BLaER1 treated with 17β-estradiol and CSF1 and Interleukin-3, amounts not matched to agents 10 nM and 100 nM (cell line): ENCODE results near the gene WBP1.

Source experiments
- H3K27ac ChIP-seq, 11 experiments: shearing (Covaris generic); formaldehyde crosslinking; 2 replicates each; pipeline ENCODE4 v1.8.1; 2022
- H3K27me3 ChIP-seq, 11 experiments: shearing (Covaris generic); formaldehyde crosslinking; 2 replicates each; pipeline ENCODE4 v1.8.1; 2022
- H3K36me3 ChIP-seq, 11 experiments: shearing (Covaris generic); formaldehyde crosslinking; 2 replicates each; pipeline ENCODE4 v1.8.1; 2022
- H3K4me1 ChIP-seq, 10 experiments: shearing (Covaris generic); formaldehyde crosslinking; 2 replicates each; pipeline ENCODE4 v1.8.1; 2022
- H3K4me2 ChIP-seq, 11 experiments: shearing (Covaris generic); formaldehyde crosslinking; 2 replicates each; pipeline ENCODE4 v1.8.1; 2022
- H3K4me3 ChIP-seq, 10 experiments: shearing (Covaris generic); formaldehyde crosslinking; 2 replicates each; pipeline ENCODE4 v1.8.1; 2022
- H3K9ac ChIP-seq, 11 experiments: shearing (Covaris generic); formaldehyde crosslinking; 2 replicates each; pipeline ENCODE4 v1.8.1; 2022
- H3K9me3 ChIP-seq, 11 experiments: shearing (Covaris generic); formaldehyde crosslinking; replicated peaks in 1 of 11; 2 replicates each; pipeline ENCODE4 v1.8.1; 2022
- H4K20me1 ChIP-seq, 11 experiments: shearing (Covaris generic); formaldehyde crosslinking; 2 replicates each; pipeline ENCODE4 v1.8.1; 2022
- Cebpa-rat ChIP-seq, 11 experiments: shearing (Covaris generic); IDR thresholded peaks; 2 replicates each; pipeline ENCODE4 v1.8.1; 2022

WBP1 gene

GRCh38 chr2:74458132-74458937 is at the start of gene WBP1:
WBP1 (plus strand) TSS chr2:74458438; CDS start chr2:74458603, 165 bp downstream.
- Histone ChIP-seq H3K9me3 (no peaks in the 10 kb centered on the region), H3K27ac (peak within 1 kb of the TSS; percentile 67 to 90 (median 85)), H3K36me3 (peaks cover 25 to 32% (median 27%) of the 10 kb centered on the region in 11 experiments), H3K4me1 (peaks cover 33 to 48% (median 39%) of the 10 kb centered on the region in 10 experiments), H3K9ac (peak within 1 kb of the TSS; percentile 79 to 91 (median 85)), H3K27me3 (no peaks in the 10 kb centered on the region), H4K20me1 (peaks cover 0 to 20% (median 0%) of the 10 kb centered on the region in 11 experiments; a peak in 6 of 22 replicates), H3K4me3 (peak within 1 kb of the TSS; percentile 75 to 91 (median 80)), H3K4me2 (peak within 1 kb of the TSS; percentile 95 to 99 (median 97))
- no peak for TF ChIP-seq Cebpa-rat (IDR thresholded peaks at IDR 0.05)

DNA sequence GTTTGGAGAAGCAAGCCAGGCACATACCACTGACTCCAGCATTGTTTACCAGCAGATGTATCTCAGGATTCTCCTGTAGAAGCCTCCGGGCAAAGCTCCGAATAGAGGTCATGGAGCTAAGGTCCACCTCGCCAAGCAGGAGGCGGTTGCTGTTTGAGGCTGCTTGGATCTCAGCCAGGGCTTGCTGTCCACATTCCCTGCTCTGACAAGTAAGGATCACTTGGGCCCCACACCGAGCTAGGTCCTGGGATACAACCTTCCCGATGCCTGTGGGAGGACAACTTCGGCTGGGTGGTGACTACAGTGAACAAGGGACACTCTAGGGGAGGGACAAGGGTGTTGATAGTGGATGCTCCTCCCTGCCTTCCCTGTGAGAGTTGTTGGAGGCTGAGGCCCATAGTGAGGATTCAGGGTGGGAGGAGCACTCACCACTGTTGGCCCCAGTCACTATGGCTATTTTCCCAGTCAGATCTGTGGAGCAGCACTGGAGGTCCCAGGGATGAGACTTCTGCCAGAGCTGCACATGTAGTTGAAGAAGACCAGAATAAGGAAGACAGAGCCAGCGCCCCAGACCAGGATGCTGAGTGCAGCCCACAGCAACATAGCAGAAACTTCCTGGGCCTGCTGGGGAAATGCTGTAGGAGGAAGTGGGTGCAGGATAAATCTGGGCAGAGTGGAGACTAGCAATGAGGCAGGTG is 45.1 kb upstream of the WBP1 start:
- H3K27me3 ChIP-seq: peaks cover 31 to 41% (median 38%) of the 10 kb centered on the region in 11 experiments

DNA sequence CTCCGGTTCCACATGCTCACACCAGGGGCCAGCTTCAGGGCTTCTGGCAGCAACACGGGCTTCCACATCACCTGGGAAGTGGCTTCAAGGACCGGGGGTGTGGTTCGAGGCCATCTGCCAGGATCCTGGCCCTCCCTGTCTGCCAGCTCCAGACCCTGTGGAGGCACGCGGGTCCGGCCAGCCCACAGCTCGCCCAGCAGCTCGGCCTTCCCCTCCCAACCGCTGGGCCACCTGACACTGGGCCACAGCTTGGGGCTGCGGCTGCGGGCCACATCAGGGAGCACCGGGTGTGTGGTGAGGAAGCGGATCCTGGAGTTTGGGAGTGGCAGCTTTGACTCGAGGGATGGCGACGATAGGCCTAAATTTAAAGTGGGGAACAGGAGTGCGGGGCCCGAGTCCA is 43.8 kb upstream of the WBP1 start:
- peak overlapping the region in 9 of 10 experiments; percentile 46 to 69 (median 53); a peak in 17 of 20 replicates for H3K4me3 ChIP-seq
- no peaks in the 10 kb centered on the region for H4K20me1 ChIP-seq
- peaks cover 31 to 45% (median 38%) of the 10 kb centered on the region in 11 experiments for H3K27me3 ChIP-seq
- H3K4me2 ChIP-seq: peak overlapping the region; percentile 86 to 98 (median 93)
- peaks cover 40 to 53% (median 42%) of the 10 kb centered on the region in 10 experiments for H3K4me1 ChIP-seq
- H3K36me3 ChIP-seq: no peaks in the 10 kb centered on the region
- H3K27ac ChIP-seq: 0 out of 22 replicates have a peak overlapping the region, but pooled peaks of 2 of the 11 experiments have one; percentile 17 to 23
- H3K9me3 ChIP-seq: no peaks in the 10 kb centered on the region
- no peak for TF ChIP-seq Cebpa-rat (IDR thresholded peaks at IDR 0.05)
- H3K9ac ChIP-seq: peak overlapping the region in 9 of 11 experiments; percentile 3 to 70 (median 57); a peak in 11 of 22 replicates

More for the DNA sequence above, 45.1 kb upstream of the WBP1 start:
- no peaks in the 10 kb centered on the region for H3K36me3 ChIP-seq
- H3K4me1 ChIP-seq: peaks cover 36 to 41% (median 37%) of the 10 kb centered on the region in 10 experiments
- H3K4me2 ChIP-seq: peak overlapping the region; percentile 86 to 98 (median 93); a peak in 21 of 22 replicates
- TF ChIP-seq Cebpa-rat (IDR thresholded peaks at IDR 0.05): no peak
- H3K9me3 ChIP-seq: no peaks in the 10 kb centered on the region
- no peaks in the 10 kb centered on the region for H4K20me1 ChIP-seq
- no peak overlapping the region for H3K27ac ChIP-seq
- H3K9ac ChIP-seq: no peak overlapping the region
- no peak overlapping the region for H3K4me3 ChIP-seq

DNA sequence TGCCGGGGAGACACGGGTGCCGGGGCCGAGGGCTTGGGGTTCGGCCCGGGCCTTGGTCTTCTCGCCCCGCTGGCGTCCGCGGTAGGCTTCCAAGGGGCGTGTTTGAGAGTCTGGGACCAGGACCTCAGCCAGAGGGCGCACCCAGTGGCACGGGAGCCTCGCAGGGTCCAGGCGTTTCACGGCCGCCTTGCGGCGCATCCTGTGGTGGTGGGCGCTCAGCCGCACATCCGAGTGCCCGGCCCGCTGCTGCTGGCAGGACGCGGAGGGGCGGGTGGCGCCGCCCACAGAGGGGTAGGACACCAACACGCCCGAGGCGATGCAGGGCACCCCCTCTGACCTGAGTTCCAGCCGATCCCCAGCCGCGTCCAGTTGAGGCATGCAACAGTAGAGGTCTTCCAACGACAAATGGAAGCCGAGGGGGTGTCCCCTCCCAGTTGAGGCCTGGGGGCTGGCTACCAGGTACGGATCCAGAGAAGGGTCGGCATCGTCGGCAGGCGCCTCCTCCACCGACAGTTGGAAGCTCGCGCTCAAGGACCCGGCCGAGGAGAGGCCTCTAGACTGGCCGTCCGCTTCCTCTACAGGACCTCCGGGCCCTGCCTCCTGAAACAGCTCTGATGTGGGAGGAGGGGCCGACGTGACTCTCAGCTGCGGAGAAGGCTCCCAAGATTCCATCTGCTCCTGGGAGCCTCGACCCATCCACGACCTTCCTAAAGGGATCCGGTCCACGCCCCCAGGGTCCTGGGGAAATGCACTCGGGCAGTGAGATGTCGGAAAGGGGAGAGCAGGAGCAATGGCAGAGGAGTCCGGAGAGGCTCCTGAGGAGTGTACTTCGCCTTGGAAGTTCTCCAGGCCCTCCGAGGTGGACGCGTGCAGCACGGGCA is 43.1 kb upstream of the WBP1 start:
- Histone ChIP-seq H3K9me3 (no peaks in the 10 kb centered on the region), H3K9ac (peak overlapping the region; percentile 3 to 70 (median 50); a peak in 19 of 22 replicates), H3K4me2 (peak overlapping the region; percentile 86 to 98 (median 93)), H3K4me1 (peaks cover 41 to 60% (median 49%) of the 10 kb centered on the region in 10 experiments), H3K27me3 (peaks cover 31 to 51% (median 41%) of the 10 kb centered on the region in 11 experiments), H3K4me3 (peak overlapping the region; percentile 46 to 69 (median 53)), H4K20me1 (no peaks in the 10 kb centered on the region), H3K36me3 (no peaks in the 10 kb centered on the region), H3K27ac (peak overlapping the region in 6 of 11 experiments; percentile 17 to 42 (median 24); a peak in 7 of 22 replicates)
- no peak for TF ChIP-seq Cebpa-rat (IDR thresholded peaks at IDR 0.05)

GRCh38 chr2:74415762-74416395 is 42.4 kb upstream of the WBP1 start:
- Histone ChIP-seq H3K9me3 (no peaks in the 10 kb centered on the region), H3K9ac (peak overlapping the region in 4 of 11 experiments; percentile 3 to 60 (median 54); a peak in 4 of 22 replicates), H3K27me3 (peaks cover 31 to 59% (median 49%) of the 10 kb centered on the region in 11 experiments), H3K27ac (no peak overlapping the region; a peak in 1 of 22 replicates), H3K4me2 (peak overlapping the region; percentile 86 to 98 (median 93)), H3K4me1 (peaks cover 48 to 67% (median 56%) of the 10 kb centered on the region in 10 experiments), H4K20me1 (no peaks in the 10 kb centered on the region), H3K4me3 (peak overlapping the region in 9 of 10 experiments; percentile 46 to 69 (median 53); a peak in 16 of 20 replicates), H3K36me3 (no peaks in the 10 kb centered on the region)
- no peak for TF ChIP-seq Cebpa-rat (IDR thresholded peaks at IDR 0.05)

GRCh38 chr2:74416778-74417177 is 41.5 kb upstream of the WBP1 start:
- Histone ChIP-seq H3K9me3 (no peaks in the 10 kb centered on the region), H4K20me1 (no peaks in the 10 kb centered on the region), H3K9ac (no peak overlapping the region), H3K27ac (no peak overlapping the region), H3K4me1 (peaks cover 53 to 71% (median 61%) of the 10 kb centered on the region in 10 experiments), H3K4me3 (no peak overlapping the region), H3K4me2 (0 out of 22 replicates have a peak overlapping the region, but pooled peaks of 3 of the 11 experiments have one; percentile 95 to 98 (median 98)), H3K27me3 (peaks cover 31 to 60% (median 50%) of the 10 kb centered on the region in 11 experiments), H3K36me3 (no peaks in the 10 kb centered on the region)
- no peak for TF ChIP-seq Cebpa-rat (IDR thresholded peaks at IDR 0.05)

GRCh38 chr2:74417197-74417596 is 41.0 kb upstream of the WBP1 start:
- Histone ChIP-seq H4K20me1 (no peaks in the 10 kb centered on the region), H3K27me3 (peaks cover 31 to 60% (median 50%) of the 10 kb centered on the region in 11 experiments), H3K36me3 (no peaks in the 10 kb centered on the region), H3K4me1 (peaks cover 54 to 73% (median 63%) of the 10 kb centered on the region in 10 experiments), H3K4me2 (no peak overlapping the region), H3K4me3 (no peak overlapping the region), H3K27ac (no peak overlapping the region), H3K9me3 (no peaks in the 10 kb centered on the region), H3K9ac (no peak overlapping the region)
- TF ChIP-seq Cebpa-rat (IDR thresholded peaks at IDR 0.05): no peak

DNA sequence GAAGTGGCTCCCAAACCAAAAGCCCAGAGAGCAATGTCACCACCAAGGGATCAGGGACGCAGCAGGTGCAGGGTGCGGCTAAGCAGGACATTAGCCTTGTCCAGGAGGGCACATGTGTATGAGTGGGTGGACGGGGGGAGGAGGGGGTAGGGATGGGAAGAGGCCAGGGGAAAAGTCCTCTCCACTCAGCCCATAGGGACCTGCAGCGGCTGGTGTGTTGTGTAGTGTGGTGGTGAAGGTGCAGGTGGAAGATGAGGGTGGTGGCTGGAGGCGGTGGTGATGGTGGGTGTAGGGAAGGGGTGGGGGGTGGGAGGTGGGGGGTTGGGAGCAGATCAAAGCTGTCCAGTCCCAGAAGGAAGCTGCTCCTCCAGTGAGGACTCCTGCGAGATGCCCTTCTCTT is 40.5 kb upstream of the WBP1 start:
- Histone ChIP-seq H4K20me1 (no peaks in the 10 kb centered on the region), H3K4me2 (no peak overlapping the region), H3K4me1 (peaks cover 60 to 78% (median 69%) of the 10 kb centered on the region in 10 experiments), H3K36me3 (no peaks in the 10 kb centered on the region), H3K9ac (no peak overlapping the region), H3K4me3 (no peak overlapping the region), H3K27me3 (peaks cover 31 to 60% (median 50%) of the 10 kb centered on the region in 11 experiments), H3K9me3 (no peaks in the 10 kb centered on the region), H3K27ac (no peak overlapping the region)
- TF ChIP-seq Cebpa-rat (IDR thresholded peaks at IDR 0.05): no peak
